CD1c-positive myeloid dendritic cell (primary cell): Measurements from ENCODE around the gene RSPRY1.
"Not testable (repeated sequence)": the region's sequence is repeated elsewhere in the genome, so short reads cannot be mapped to it uniquely, and the experiment has no call there.

Source experiments
- DNase-seq: peaks from one replicate; pipeline ENCODE4 v3.0.0-alpha.2; 2016; ENCODE audit errors: extremely low spot score

Gene RSPRY1

DNA sequence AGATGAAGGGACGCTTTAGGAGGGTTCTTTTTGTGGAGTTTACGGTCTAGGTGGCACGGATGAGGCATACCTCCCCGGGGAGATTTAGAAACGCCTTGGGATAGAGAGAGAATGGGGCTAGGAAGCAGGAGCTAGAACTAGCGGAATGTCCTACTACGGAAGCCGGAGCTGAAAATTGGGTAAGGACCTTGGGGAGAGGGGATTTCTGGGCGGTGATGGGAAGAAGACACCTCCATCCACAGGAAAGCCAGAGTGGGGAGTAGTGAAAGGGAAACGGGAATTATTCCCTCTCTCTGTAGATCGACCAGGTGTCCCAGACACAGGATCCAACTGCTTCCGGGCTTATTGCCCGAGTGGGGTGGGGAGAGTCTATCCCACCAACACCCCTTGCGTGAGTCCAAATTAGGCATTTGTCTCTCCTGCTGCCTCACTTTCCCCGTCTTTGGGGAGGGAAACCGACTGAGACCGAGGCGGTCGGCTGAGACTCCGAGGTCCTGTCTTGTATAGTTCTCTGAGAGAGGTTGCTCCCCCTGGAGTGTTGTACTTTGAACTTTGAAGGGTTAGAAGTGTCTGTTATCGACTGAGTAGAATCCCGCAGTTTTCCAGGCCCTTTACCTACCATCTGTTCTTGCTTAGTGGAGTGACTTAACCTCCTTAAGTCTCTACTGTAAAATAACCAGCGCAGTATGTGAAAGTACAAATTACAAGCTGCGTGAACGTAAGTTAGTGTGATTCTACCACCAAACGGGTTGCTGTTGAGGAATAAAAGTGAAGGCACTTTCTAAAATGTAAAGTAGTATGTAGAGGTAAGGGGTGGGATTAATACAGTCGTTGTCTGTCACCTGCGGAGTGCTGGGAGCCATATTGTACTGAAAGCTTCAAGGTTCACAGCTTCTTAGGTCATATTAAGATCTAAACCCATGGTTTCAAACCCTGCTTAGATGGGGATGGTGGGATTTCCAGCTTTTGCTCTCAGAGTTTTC, 1.0 kb downstream of the RSPRY1 start:
- peak; percentile 3 for DNase-seq

DNA sequence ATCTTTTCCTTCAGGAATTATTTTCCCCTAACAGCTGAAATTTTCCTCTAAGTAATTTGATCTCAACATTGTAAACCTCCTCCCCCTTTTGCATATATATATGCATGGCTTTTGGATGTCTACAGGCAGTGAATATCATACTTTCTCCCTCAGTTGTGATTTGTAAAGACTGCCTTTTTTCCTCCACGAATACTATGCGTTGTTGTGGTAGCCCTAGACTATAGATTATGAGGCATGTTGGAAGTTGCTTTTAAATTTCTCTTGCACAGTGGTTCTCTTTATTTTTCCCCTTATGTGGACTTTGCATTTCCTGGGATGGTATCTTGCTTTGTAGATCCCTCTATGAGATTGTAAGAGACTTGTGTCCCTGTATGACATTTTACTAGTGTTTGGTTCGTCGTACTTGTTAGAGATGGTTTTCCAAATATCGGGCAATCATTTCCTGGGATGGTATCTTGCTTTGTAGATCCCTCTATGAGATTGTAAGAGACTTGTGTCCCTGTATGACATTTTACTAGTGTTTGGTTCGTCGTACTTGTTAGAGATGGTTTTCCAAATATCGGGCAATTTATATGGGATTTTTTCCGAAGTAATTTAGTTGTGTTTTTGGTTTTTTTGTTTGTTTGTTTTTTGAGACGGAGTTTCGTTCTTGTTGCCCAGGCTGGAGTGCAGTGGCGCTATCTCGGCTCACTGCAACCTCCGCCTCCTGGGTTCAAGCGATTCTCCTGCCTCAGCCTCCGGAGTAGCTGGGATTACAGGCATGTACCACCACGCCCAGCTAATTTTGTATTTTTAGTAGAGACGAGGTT, 2.0 kb downstream of the RSPRY1 start:
- DNase-seq = not testable (repeated sequence)

GRCh38 chr16:57188711-57189002, 2.5 kb downstream of the RSPRY1 start:
- DNase-seq = no peak

DNA sequence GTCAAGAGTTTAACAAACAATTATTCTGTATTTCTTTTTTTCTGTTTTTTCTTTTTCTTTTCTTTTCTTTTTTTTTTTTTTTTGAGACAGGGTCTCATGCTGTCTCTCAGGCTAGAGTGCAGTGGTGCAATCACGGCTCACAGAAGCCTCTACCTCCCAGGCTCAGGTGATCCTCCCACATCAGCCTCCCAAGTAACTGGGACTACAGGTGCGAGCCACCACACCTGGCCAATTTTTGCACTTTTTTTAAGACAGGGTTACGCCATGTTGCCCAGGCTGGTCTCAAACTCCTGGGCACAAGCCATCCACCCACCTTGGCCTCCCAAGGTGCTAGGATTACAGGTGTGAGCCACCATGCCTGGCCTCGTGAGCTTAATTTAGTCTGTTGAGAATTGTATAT, 3.4 kb downstream of the RSPRY1 start:
- DNase-seq = not testable (repeated sequence)

DNA sequence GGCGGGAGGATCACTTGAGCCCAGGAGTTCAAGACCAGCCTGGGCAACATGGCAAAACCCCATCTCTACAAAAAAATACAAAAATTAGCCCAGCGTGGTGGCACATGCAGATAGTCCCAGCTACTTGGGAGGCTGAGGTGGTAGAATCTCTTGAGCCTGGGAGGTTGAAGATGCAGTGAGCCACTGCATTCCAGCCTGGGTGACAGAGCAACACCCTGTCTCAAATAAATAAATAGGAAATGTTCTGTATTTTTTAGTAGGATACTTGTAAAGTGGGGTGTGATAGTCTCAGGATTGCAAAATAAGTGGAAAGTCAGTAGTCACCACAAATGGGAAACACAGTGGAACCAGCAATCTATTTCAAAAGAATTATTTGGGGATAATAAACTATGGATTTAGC, 4.0 kb downstream of the RSPRY1 start:
- no peak for DNase-seq

GRCh38 chr16:57191056-57191571, 5.0 kb downstream of the RSPRY1 start:
- no peak for DNase-seq

- no peak for DNase-seq
Observed at GRCh38 chr16:57192146-57192545, 6.0 kb downstream of the RSPRY1 start.

DNA sequence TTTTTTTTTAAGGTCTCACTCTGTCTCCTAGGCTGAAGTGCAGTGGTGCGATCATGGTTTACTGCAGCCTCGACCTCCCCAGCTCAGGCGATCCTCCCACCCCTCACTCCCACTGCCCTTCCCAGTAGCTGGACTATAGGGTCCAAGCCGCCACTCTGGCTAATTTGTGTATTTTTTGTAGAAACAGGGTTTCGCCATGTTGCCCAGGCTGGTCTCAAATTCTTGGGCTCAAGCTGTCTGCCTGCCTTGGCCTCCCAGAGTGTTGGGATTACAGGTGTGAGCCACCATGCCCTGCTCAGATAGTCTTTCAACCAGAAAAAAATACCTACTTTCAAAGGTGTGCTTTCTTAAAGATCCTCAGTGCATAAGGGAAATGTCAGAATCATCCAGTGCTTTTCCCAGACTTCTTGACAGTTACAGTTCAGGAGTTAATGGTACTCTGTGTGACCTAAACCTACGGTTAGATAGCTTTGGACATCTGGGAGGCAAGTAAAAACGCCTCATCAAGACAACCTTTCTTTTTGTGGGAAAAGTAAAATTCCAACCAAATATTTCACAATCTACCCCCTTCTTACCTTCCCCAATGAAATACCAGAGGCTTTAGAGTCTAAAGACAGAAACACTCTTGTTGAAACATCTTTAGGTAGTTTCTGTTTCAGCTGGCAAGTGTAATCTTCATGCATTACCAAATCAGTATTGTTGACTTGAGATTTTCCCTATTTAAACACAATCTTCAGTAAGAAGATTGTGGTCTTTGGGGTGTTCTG, 6.8 kb downstream of the RSPRY1 start:
- no peak for DNase-seq

- DNase-seq = no peak
Observed at GRCh38 chr16:57194512-57194911, 8.4 kb downstream of the RSPRY1 start.

DNA sequence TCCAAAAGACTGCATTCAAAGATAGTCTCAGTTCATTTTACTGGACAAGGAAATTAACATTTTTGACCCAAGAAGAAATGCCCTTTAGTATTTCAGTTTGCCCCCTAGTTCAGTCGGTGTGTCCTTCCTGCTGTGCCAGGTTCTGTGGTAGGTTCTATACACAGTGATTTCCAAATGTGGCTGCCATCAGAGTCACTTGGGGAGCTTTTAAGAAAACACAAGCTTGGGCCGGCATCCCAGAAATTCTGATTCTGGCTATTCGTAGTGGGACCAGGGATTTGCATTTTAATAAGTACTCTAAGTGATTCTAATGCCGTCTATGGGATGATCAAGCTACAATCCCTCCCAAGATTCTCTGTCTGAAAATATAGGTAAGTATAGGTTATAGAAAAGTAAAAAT, 10.2 kb downstream of the RSPRY1 start:
- DNase-seq = no peak

DNA sequence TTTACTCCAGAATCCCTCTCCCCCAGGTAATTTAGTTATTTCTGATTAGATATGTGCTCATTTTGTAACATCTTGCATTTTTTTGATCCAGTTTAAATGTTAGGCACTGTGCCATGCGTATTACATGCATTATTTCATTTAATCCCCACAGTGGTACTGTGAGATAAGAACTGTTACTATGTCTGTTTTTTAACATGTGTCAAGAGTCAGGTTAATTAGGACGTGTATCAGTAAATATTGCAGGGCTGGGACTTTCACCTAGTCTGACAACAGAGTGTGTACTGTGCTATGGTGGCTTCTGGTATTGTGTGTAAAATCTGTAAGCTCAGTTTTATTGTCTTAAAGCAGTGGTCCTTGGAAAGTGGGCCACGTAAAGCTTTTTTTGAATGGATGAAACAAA, 10.6 kb downstream of the RSPRY1 start:
- no peak for DNase-seq

DNA sequence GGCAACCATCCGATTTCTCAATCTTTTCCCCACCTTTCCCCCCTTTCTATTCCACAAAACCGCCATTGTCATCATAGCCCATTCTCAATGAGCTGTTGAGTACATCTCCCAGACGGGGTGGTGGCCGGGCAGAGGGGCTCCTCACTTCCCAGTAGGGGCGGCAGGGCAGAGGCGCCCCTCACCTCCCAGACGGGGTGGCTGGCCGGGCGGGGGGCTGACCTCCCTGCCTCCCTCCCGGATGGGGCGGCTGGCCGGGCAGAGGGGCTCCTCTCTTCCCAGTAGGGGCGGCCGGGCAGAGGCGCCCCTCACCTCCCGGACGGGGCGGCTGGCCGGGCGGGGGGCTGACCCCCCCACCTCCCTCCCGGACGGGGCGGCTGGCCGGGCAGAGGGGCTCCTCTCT, 14.2 kb downstream of the RSPRY1 start:
- not testable (repeated sequence) for DNase-seq

GRCh38 chr16:57200926-57201325, 14.8 kb downstream of the RSPRY1 start:
- not testable (repeated sequence) for DNase-seq

DNA sequence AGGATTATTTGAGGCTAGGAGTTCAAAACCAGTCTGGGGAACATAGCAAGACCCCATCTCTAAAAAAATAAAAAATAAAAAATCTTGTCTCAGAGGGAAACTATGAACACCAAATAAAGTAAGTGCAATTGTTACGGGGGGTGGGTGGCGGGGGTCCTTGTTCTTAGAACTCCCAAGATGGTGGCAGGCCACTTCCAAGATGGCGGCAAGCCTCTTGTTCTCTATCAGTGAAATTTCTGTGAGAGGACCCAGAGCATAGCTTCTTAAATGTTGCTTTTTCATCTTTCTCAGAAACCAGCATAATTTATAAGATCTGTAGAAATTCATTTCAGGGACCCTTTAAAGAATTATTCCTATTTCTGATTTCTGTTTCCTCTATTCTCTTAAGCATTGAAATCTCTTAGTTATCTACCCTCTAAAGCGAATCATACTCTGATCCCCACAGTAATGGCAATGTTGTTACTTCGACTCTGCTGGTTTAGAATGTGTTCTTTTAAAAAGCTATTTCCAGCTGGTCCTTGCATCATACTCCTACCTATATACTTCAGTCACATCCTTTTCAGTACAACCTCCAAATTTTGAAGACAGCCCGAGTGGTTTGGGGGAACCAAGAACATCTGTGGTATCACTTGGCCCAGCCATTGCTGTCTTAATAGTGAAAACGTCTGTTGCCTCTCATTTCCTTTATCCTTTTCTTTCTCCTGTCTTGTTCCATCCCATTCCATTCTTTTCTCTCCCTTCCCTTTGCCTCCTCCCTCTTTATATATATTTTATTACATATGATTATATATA, 16.2 kb downstream of the RSPRY1 start:
- DNase-seq = no peak

DNA sequence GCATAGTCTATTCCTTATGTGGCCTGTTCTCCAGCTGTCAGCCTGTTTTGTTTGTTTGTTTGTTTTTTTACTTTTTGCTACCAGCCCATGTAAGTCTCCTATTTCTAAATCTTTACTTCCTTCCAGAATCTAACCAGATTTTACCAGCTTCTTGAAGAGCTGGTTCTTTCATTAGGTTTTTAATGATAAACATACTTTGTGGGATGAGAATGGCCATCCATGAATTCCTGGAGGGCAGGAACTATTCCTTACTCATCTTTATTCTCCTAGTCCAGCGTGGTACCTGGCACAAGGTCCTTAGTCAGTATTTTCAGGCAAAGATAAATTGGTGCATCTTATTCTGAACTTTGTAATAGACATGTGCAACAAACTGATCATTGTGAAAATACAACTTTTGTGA, 17.3 kb downstream of the RSPRY1 start:
- no peak for DNase-seq

DNA sequence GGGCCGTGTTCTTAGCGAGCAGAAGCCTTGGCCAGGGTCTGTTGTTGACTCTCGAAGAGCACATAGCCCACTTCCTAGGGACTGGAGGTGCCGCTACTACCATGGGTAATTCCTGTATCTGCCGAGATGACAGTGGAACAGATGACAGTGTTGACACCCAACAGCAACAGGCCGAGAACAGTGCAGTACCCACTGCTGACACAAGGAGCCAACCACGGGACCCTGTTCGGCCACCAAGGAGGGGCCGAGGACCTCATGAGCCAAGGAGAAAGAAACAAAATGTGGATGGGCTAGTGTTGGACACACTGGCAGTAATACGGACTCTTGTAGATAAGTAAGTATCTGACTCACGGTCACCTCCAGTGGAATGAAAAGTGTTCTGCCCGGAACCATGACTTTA, 18.5 kb downstream of the RSPRY1 start:
- DNase-seq = no peak

DNA sequence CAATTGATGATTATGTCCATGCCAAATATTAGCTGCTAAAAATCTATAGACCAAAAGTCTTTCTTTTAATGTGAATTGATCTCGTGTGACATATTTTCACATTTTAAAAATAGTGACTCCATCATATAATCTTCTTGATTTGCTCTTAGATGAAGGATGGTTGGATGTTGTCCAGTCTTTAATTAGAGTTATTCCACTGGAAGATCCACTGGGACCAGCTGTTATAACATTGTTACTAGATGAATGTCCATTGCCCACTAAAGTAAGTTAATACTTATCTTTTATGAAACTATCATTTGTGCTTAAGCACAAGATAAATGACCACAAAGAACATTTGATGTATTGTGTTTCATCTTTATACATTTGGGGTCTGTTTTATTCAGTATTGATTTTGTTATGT, 22.8 kb downstream of the RSPRY1 start:
- DNase-seq = no peak

- DNase-seq = no peak
Observed at GRCh38 chr16:57209780-57210179, 23.7 kb downstream of the RSPRY1 start.

DNA sequence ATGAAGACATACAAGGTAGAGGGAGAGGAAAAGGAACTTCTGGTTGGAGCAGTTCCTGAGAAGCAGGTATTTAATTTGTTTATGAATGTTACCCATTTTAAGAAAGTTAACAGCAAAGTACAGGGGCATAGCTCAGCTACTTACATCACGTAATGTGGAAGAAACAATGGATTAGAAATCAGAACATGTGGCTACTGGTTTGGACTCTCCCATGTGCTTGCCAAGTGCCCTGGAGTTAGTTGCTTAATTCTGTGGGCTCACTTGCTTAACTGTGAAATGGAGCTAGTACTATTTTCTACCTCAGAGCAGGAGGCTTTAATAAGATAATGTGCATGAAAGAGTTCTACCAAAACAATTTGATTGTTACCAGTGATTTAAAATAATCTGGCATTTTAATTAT, 27.3 kb downstream of the RSPRY1 start:
- DNase-seq = no peak

- no peak for DNase-seq
Observed at GRCh38 chr16:57216968-57217367, 30.8 kb downstream of the RSPRY1 start.

- no peak for DNase-seq
Observed at GRCh38 chr16:57223057-57223456, 36.9 kb downstream of the RSPRY1 start.
